Keratinocyte (primary cell): ENCODE data around the gene MLIP.

Experiments
- EZH2 ChIP-seq: IDR thresholded peaks from one replicate; pipeline ENCODE4 v1.6.1; 2012; ENCODE audit warnings: inconsistent platforms, mild to moderate bottlenecking, low read length, moderate library complexity
- TF ChIP-seq, protein P1 (sequence below), 3 experiments: IDR thresholded peaks in 1 of 3; conservative IDR thresholded peaks in 1 of 3; optimal IDR thresholded peaks in 1 of 3; 2 replicates in 2 of 3; 3 replicates in 1 of 3; pipeline versions ENCODE3 to v1.5.1; 2011; ENCODE audit warnings: low read length in 3 of 3, mild to moderate bottlenecking in 3 of 3, moderate library complexity in 2 of 3, control low read depth in 1 of 3, inconsistent platforms in 1 of 3; ENCODE audit not compliant: insufficient read depth in 2 of 3; ENCODE audit errors: extremely low read depth in 1 of 3

DNA sequence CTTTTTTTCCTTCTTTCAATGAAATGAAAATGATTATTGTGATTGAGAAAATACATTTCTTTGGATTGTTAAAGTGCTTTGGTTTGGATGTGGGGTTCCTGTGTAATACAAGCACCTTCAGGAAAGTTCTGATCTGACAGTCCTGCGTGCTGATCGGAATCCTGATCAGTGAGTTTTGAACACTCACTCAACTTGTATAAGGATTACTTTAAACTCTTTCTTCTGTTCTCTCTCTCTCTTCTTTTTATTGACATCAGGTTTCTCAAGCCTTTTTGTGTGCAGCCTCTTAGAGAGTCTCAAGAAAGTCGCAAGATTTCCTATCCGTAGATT is 197.7 kb downstream of the MLIP start:
- TF ChIP-seq, protein P1, sequence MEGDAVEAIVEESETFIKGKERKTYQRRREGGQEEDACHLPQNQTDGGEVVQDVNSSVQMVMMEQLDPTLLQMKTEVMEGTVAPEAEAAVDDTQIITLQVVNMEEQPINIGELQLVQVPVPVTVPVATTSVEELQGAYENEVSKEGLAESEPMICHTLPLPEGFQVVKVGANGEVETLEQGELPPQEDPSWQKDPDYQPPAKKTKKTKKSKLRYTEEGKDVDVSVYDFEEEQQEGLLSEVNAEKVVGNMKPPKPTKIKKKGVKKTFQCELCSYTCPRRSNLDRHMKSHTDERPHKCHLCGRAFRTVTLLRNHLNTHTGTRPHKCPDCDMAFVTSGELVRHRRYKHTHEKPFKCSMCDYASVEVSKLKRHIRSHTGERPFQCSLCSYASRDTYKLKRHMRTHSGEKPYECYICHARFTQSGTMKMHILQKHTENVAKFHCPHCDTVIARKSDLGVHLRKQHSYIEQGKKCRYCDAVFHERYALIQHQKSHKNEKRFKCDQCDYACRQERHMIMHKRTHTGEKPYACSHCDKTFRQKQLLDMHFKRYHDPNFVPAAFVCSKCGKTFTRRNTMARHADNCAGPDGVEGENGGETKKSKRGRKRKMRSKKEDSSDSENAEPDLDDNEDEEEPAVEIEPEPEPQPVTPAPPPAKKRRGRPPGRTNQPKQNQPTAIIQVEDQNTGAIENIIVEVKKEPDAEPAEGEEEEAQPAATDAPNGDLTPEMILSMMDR (optimal IDR thresholded peaks at IDR 0.05 in 1 of 3, IDR thresholded peaks at IDR 0.05 in 1 of 3, conservative IDR thresholded peaks at IDR 0.05 in 1 of 3; ENCODE audit: extremely low read depth in 1 of 3, insufficient read depth in 2 of 3, low read length in 3 of 3): no peak
- no peak for TF ChIP-seq EZH2
